ENCODE measurements around the gene ADCY7. TPM values are rescaled to one million over a fixed set of nuclear protein-coding genes. Genes with fewer than 3 reads are reported as not detected.
A peak's percentile ranks its signal among the peaks of the same experiment; 100 is the strongest.

Gene ADCY7
- total and polyA plus RNA-seq, 2 of the 4 experiments (the other 2 are of a cell fraction) = 15.2 to 17.1 TPM

- 70% methylated on average over 2 of the region's 15 CpGs; no CpG with 5 or more reads in 1 of the 2 experiments for WGBS, 2 experiments (ENCODE audit: extremely low coverage in 2 of 2, insufficient read length in 1 of 2)
- DNase-seq (peak; percentile 91), ATAC-seq (ENCODE audit: low read depth) (peak; percentile 93)
- Histone ChIP-seq H3K4me1 (ENCODE audit: control insufficient read depth, insufficient read depth, low read length) (peaks cover 7% of the 10 kb centered on the region), H2BK120ac (ENCODE audit: low read depth, low read length) (peak overlapping the region; percentile 30; the same call in 1 of the 2 replicates), H3K9me3 (ENCODE audit: control insufficient read depth, insufficient read depth, low read length) (no peaks in the 10 kb centered on the region), H3K18ac (ENCODE audit: low read depth, low read length) (0 out of 2 replicates have a peak overlapping the region, but pooled peaks have one; percentile 7), H2BK15ac (ENCODE audit: low read depth, low read length) (no peak overlapping the region), H3K9me1 (ENCODE audit: insufficient read depth, low read length) (peaks cover 4% of the 10 kb centered on the region; the same call in 1 of the 2 replicates), H2AK5ac (ENCODE audit: low read depth, low read length) (peak overlapping the region; percentile 33; the same call in 1 of the 2 replicates), H3K9ac (ENCODE audit: low read depth, low read length) (no peak overlapping the region), H2BK5ac (ENCODE audit: low read depth, low read length, poor library complexity, severe bottlenecking) (no peak overlapping the region), H3K4me2 (ENCODE audit: low read depth, low read length) (peak overlapping the region; percentile 6; the same call in 1 of the 2 replicates), H4K91ac (ENCODE audit: insufficient read depth, low read depth, low read length) (peak overlapping the region; percentile 23; the same call in 1 of the 2 replicates), H4K5ac (ENCODE audit: low read depth, low read length) (no peak overlapping the region), H2AK9ac (replicated peaks; ENCODE audit: low read depth, low read length, poor library complexity) (peak overlapping the region; percentile 10), H3K79me1 (ENCODE audit: low read depth in 1 of 2, low read length in 2 of 2) (no peaks in the 10 kb centered on the region), H3K4me3 (ENCODE audit: insufficient read depth, low read depth, low read length) (no peak overlapping the region), H3K36me3 (ENCODE audit: control insufficient read depth, insufficient read depth, low read length) (no peaks in the 10 kb centered on the region), H3K56ac (ENCODE audit: extremely low read depth, insufficient read depth, low read length) (no peak overlapping the region), H3K27ac (ENCODE audit: insufficient read depth, low read length) (no peak overlapping the region), H2BK20ac (ENCODE audit: low read depth, low read length) (0 out of 2 replicates have a peak overlapping the region, but pooled peaks have one; percentile 2), H4K20me1 (ENCODE audit: insufficient read depth, low read length) (no peaks in the 10 kb centered on the region; the same call in 1 of the 2 replicates), H3K14ac (replicated peaks; ENCODE audit: low read depth, low read length) (no peak overlapping the region), H3K23ac (ENCODE audit: low read depth, low read length) (no peak overlapping the region), H2AFZ (replicated peaks; ENCODE audit: low read length, poor library complexity) (peak overlapping the region; percentile 45), H3K4ac (ENCODE audit: low read depth, low read length) (peak overlapping the region; percentile 58; the same call in 1 of the 2 replicates), H3K27me3 (ENCODE audit: control insufficient read depth, insufficient read depth, low read length) (peaks cover 34% of the 10 kb centered on the region), H4K8ac (ENCODE audit: low read depth in 2 of 2, low read length in 2 of 2) (no peak overlapping the region)
- intact Hi-C loops (cut with micrococcal nuclease) (loop anchor here (2.0 kb wide), 1 partner anchor 49 kb away; no protein-coding TSS in a partner anchor), in situ Hi-C loops (cut with MboI; ENCODE audit: low sequenced_read_pairs) (no loop called here), dilution Hi-C loops (cut with HindIII; ENCODE audit: low sequenced_read_pairs, unreplicated experiment) (no loop called here)
- no TSS peak for BruUV-seq (replicated peaks)
- ChIA-PET POLR2A (ENCODE audit: unreplicated experiment) (no interaction called here), CTCF (interaction anchor here (0.6 kb wide), 1 partner anchor 107 kb away, joined by 5 read pairs; no protein-coding TSS in a partner anchor)
- TF ChIP-seq MXI1 (IDR thresholded peaks at IDR 0.05; ENCODE audit: borderline replicate concordance, low read depth, low read length) (no peak), CHD1 (IDR thresholded peaks at IDR 0.05; ENCODE audit: low read depth, low read length) (no peak), CEBPB (IDR thresholded peaks at IDR 0.05; ENCODE audit: low read depth, low read length) (peak; percentile 56), NFE2L2 (IDR thresholded peaks at IDR 0.05; ENCODE audit: low read depth, low read length) (no peak), RAD21 (IDR thresholded peaks at IDR 0.05; ENCODE audit: low read length) (0 out of 2 replicates have a peak, but pooled peaks have one; percentile 1), MAZ (IDR thresholded peaks at IDR 0.05; ENCODE audit: borderline replicate concordance, low read depth, low read length) (no peak), SMC3 (IDR thresholded peaks at IDR 0.05; ENCODE audit: low read depth, low read length) (no peak), FOS (IDR thresholded peaks at IDR 0.05; ENCODE audit: low read depth, low read length) (peak; percentile 62), BHLHE40 (IDR thresholded peaks at IDR 0.05; ENCODE audit: low read depth, low read length) (peak; percentile 54), POLR2A (IDR thresholded peaks at IDR 0.05; ENCODE audit: low read depth, low read length) (no peak), USF2 (IDR thresholded peaks at IDR 0.05; ENCODE audit: low read depth, low read length) (no peak), RFX5 (IDR thresholded peaks at IDR 0.05; ENCODE audit: low read depth, low read length) (no peak), RCOR1 (IDR thresholded peaks at IDR 0.05; ENCODE audit: insufficient replicate concordance, low read length) (peak; percentile 46), MAFK (IDR thresholded peaks at IDR 0.05; ENCODE audit: low read depth, low read length) (peak; percentile 30; the same call in 1 of the 2 replicates), ELK1 (IDR thresholded peaks at IDR 0.05; ENCODE audit: borderline replicate concordance, low read depth, low read length) (no peak)
Observed at GRCh38 chr16:50251375-50252081, 14.8 kb upstream of the ADCY7 start.

Data from IMR-90 (cell line).